ENCODE measurements around the gene CXorf66.
"Not testable (repeated sequence)": the region's sequence is repeated elsewhere in the genome, so short reads cannot be mapped to it uniquely, and the experiment has no call there.

CXorf66 gene

DNA sequence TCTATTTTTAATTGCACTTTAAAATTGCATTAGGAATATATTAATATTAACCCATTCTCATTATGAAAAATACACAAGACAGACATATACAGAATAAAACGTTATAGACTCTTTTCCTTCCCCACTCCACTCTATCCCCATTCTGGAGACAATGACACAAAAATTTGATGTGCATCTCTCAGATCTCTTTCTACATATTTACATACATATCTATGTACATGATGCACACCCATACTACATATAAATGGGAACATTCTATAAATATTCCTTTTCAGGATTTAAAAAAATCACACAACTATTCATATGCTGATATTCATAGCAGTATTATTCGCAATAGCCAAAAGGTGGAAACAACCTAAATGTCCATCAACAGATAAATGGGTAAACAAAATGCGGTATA lies 2.4 kb upstream of the CXorf66 start:
- no peak for DNase-seq (ENCODE audit: extremely low read depth, low read depth)
- TF ChIP-seq, protein P1, sequence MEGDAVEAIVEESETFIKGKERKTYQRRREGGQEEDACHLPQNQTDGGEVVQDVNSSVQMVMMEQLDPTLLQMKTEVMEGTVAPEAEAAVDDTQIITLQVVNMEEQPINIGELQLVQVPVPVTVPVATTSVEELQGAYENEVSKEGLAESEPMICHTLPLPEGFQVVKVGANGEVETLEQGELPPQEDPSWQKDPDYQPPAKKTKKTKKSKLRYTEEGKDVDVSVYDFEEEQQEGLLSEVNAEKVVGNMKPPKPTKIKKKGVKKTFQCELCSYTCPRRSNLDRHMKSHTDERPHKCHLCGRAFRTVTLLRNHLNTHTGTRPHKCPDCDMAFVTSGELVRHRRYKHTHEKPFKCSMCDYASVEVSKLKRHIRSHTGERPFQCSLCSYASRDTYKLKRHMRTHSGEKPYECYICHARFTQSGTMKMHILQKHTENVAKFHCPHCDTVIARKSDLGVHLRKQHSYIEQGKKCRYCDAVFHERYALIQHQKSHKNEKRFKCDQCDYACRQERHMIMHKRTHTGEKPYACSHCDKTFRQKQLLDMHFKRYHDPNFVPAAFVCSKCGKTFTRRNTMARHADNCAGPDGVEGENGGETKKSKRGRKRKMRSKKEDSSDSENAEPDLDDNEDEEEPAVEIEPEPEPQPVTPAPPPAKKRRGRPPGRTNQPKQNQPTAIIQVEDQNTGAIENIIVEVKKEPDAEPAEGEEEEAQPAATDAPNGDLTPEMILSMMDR (IDR thresholded peaks at IDR 0.05; ENCODE audit: low read depth, low read length), result no peak

DNA sequence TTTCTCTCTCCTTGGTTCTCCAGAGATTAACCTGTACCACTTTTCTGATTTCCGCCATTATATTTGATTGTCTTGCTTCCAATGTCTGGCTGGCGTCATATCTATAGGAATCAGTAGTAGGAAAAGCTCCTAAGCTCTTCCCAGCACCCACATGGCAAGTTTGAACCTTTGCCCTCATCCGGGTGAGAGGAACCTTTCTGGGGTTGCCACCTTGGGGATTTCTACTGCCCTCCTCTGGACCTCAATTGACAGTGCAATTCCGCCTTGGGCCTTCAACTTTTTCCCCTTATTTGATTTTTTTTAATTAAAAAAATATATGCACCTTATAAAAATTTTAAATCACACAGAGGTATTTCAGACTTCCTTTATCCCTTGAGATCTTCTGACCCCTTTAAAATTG lies 2.0 kb upstream of the CXorf66 start:
- DNase-seq (ENCODE audit: extremely low read depth, low read depth), result no peak
- TF ChIP-seq, protein P1 (IDR thresholded peaks at IDR 0.05; ENCODE audit: low read depth, low read length), result peak; percentile 17

DNA sequence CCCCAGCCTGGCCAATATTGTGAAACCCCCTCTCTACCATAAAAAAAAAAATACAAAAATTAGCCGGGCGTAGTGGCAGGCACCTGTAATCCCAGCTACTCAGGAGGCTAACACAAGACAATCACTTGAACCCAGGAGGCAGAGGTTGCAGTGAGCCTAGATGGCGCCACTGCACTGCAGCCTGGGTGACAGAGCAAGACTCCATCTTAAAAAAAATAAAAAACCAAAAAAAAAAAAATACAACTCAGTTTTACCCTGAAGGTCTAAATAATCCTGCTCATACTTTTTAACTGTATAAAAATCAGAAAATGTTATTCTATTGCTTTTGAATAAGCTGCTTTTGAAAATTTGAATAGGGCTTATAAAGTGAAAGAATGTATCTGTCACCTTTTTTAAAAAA lies 838 bp upstream of the CXorf66 start:
- DNase-seq (ENCODE audit: extremely low read depth, low read depth), result not testable (repeated sequence)

DNA sequence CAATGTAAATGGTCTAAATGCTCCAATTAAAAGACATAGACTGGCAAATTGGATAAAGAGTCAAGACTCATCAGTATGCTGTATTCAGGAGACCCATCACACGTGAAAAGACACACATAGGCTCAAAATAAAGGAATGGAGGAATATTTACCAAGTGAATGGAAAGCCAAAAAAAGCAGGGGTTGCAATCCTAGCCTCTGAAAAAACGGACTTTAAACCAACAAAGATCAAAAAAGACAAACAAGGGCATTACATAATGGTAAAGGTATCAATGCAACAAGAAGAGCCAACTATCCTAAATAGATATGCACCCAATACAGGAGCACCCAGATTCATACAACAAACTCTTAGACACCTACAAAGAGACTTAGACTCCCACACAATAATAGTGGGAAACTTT lies 4.2 kb downstream of the CXorf66 start:
- DNase-seq (ENCODE audit: extremely low read depth, low read depth), result not testable (repeated sequence)

GRCh38 chrX:139949703-139950102 lies 15.6 kb downstream of the CXorf66 start:
- TF ChIP-seq, protein P1 (IDR thresholded peaks at IDR 0.05; ENCODE audit: low read depth, low read length), result no peak
- DNase-seq (ENCODE audit: extremely low read depth, low read depth), result no peak

DNA sequence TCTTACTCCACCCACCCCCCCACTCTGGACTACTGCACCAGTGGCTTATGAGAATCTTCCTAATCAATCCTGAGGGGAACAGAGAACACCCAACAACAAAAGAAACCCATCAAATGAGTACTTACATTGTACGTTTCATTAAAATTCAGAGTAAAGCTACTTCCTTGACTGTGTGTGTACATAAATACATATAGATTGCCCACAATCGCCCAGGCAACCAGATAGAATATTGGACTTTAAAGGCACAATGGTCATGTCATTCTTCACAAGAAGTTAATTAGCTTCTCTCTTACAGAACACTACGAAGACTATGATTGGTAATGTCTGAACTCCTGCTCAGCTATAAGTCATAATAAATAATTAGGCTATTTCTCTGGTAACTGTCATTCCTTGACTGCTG lies 20.2 kb downstream of the CXorf66 start:
- TF ChIP-seq, protein P1 (IDR thresholded peaks at IDR 0.05; ENCODE audit: low read depth, low read length), result no peak
- DNase-seq (ENCODE audit: extremely low read depth, low read depth), result no peak

- DNase-seq (ENCODE audit: extremely low read depth, low read depth), result no peak
- TF ChIP-seq, protein P1 (IDR thresholded peaks at IDR 0.05; ENCODE audit: low read depth, low read length), result no peak
Observed at GRCh38 chrX:139936259-139936658, 29.1 kb downstream of the CXorf66 start.

- no peak for DNase-seq (ENCODE audit: extremely low read depth, low read depth)
- TF ChIP-seq, protein P1 (IDR thresholded peaks at IDR 0.05; ENCODE audit: low read depth, low read length), result no peak
Observed at GRCh38 chrX:139933904-139934303, 31.4 kb downstream of the CXorf66 start.

Data from AG09319 (cell line).